GM12872 (cell line): Measurements from ENCODE around the gene OGDHL.

Source experiments
- CTCF ChIP-seq: IDR thresholded peaks from 3 replicates; pipeline ENCODE4 v1.5.1; 2011; ENCODE audit warnings: low read depth, mild to moderate bottlenecking, low read length, moderate library complexity; ENCODE audit not compliant: insufficient read depth

OGDHL gene

GRCh38 chr10:49762566-49762877 lies 399 bp upstream of the OGDHL start:
- no peak for TF ChIP-seq CTCF

- TF ChIP-seq CTCF: no peak
Measured at GRCh38 chr10:49761201-49761788, 828 bp downstream of the OGDHL start.

- no peak for TF ChIP-seq CTCF
Measured at GRCh38 chr10:49760789-49761188, 1.3 kb downstream of the OGDHL start.

GRCh38 chr10:49759787-49760551 lies 2.2 kb downstream of the OGDHL start:
- TF ChIP-seq CTCF: no peak

- no peak for TF ChIP-seq CTCF
Measured at GRCh38 chr10:49758249-49758930, 3.7 kb downstream of the OGDHL start.

- no peak for TF ChIP-seq CTCF
Measured at GRCh38 chr10:49756641-49757040, 5.5 kb downstream of the OGDHL start.

GRCh38 chr10:49756031-49756430 lies 6.1 kb downstream of the OGDHL start:
- TF ChIP-seq CTCF: no peak
